Coronary artery (tissue), 2 donors: ENCODE data around the gene CRKL.

ENCODE experiments used
- DNase-seq: peaks from one replicate; pipeline ENCODE4 v3.0.0-alpha.2; 2017; ENCODE audit warnings: low spot score
- H3K27ac ChIP-seq, 2 donors: fragments of 200-600 bp; sonication (generic); one replicate each; pipeline ENCODE4 v1.5.1; 2016 to 2019
- H3K4me3 ChIP-seq: fragments of 200-600 bp; sonication (generic); 2 replicates; pipeline ENCODE4 v1.5.1; 2016; ENCODE audit warnings: mild to moderate bottlenecking, moderate library complexity
- CTCF ChIP-seq: fragments of 200-600 bp; sonication (generic); IDR thresholded peaks from one replicate; pipeline ENCODE4 v1.5.1; 2019; ENCODE audit warnings: antibody characterized with exemption

CRKL gene

GRCh38 chr22:20994128-20994901, 77.1 kb downstream of the CRKL start:
- TF ChIP-seq CTCF = no peak
- H3K4me3 ChIP-seq = no peak overlapping the region
- DNase-seq = no peak
- no peak overlapping the region for H3K27ac ChIP-seq

DNA sequence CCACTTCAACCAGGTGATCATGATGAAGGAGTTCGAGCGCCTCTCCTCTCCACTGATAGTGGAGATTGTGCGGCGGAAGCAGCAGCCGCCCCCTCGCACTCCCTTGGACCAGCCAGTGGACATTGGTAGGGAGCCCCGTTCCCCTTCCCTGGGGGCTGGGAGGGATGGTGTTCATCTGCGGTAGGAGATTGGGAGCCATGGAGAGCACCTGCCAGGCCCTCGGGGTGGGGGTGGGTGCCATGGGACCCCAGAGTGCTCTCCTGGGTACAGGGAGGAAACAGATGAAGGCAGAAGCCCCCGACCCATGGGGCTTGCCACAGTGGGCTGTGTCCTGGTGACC, 77.7 kb downstream of the CRKL start:
- no peak for TF ChIP-seq CTCF
- Histone ChIP-seq H3K27ac (no peak overlapping the region), H3K4me3 (no peak overlapping the region)
- DNase-seq = no peak

DNA sequence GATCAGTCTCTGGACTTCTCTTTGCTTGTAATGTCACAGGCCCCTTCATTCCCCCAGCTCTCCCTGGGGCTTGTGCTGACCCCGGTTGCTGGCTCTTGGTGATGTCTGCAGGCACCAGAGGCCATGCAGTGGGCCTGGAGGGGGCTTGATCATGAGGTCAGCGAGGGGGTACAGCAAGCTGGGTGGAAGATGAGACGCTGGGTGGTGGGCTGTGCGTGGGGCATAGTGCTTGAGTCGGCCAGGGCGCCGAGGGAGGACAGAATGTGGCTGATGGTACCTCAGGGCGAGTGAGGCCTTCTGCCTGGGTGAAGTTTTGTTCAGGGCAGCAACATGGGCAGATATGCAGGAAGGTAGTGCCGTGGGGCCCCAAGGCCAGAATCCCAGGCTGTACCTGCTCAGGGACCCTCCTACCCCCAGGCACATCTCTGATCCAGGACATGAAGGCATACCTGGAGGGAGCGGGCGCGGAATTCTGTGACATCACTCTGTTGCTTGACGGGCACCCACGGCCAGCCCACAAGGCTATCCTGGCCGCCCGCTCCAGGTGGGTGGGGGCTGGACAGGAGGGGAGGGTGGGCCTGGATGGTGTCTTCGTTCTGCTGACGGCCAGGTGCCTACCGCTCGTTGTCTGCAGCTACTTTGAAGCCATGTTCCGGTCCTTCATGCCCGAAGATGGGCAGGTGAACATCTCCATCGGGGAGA, 78.3 kb downstream of the CRKL start:
- Histone ChIP-seq H3K4me3 (no peak overlapping the region), H3K27ac (no peak overlapping the region)
- TF ChIP-seq CTCF = no peak
- DNase-seq = no peak

DNA sequence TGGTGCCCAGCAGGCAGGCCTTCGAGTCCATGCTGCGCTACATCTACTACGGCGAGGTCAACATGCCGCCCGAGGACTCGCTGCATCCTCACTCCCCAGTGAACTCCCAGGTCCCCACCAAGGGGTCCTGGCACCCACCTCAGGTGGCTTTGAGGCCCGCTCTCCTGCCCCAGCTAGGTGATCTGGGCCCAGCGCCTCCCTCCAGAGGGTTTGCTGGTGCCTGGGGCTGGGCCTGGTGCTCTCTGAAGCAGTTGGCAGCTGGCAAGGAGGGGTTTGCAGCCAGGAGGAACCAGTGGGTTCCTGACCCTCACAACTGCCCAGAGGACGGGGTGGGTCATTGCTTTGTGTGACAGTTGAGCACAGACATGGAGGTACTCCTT, 78.8 kb downstream of the CRKL start:
- no peak overlapping the region for H3K4me3 ChIP-seq
- TF ChIP-seq CTCF = no peak
- no peak for DNase-seq
- no peak overlapping the region for H3K27ac ChIP-seq

DNA sequence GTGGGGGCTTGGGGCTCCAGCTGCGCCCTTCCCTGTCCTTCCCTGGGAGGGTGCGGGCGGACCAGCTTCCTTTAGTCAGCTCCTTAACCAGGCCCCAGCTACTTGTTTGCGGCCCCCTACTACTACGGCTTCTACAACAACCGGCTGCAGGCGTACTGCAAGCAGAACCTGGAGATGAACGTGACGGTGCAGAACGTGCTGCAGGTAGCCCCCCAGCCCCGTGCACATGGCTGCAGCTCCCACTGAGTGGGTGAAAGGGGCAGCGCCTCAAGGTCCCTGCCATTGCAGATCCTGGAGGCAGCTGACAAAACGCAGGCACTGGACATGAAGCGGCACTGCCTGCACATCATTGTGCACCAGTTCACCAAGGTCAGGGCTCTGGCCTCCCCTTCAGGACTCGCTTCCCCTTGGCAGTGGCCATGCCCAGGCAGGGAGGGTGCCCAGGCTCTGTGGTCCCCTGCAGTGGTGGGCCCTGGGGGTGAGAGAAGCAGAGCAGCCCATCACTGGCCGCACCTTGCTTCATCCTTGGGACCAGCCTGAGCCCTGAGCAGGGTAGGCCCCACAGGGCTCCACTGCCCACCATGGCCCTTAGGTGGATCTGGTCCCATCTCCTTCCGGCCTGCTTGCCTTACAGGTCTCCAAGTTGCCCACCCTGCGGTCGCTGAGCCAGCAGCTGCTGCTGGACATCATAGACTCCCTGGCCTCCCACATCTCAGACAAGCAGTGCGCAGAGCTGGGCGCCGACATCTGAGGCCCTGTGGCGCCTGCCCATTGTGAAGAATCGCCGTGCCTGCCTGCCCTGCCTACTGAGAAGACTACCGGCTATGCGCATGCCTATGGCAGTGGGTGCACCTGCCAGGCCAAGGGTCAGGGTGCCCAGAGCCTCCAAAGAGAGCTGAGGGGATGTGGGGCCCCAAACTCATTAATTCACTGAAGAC, 79.7 kb downstream of the CRKL start:
- DNase-seq = no peak
- Histone ChIP-seq H3K27ac (no peak overlapping the region), H3K4me3 (no peak overlapping the region)
- no peak for TF ChIP-seq CTCF

- DNase-seq = no peak
- TF ChIP-seq CTCF = no peak
- Histone ChIP-seq H3K4me3 (no peak overlapping the region), H3K27ac (no peak overlapping the region)
Observed at GRCh38 chr22:20997536-20998257, 80.5 kb downstream of the CRKL start.
